Hair follicle dermal papilla cell (primary cell): ENCODE results near the gene RRAD. TPM values are rescaled to one million over a fixed set of nuclear protein-coding genes. Genes with fewer than 3 reads are reported as not detected.

Experiments
- total RNA-seq: library from RNA; depleted of rRNA; stranded (reverse); fragments of >200 nt; gene quantifications from 2 replicates; pipeline ENCODE4 v1.2.3, GENCODE V29; 2012

RRAD gene
- total RNA-seq = 10.9 and 23.2 TPM in 2 replicates

GRCh38 chr16:66925322-66925840 lies at the start of gene RRAD:
Gene RRAD (minus strand): TSS chr16:66925535. CDS start chr16:66925179, 356 bp downstream.

GRCh38 chr16:66961065-66961744 lies 35.9 kb upstream of the RRAD start, which contains the start of gene CES3:
Gene CES3 (plus strand): TSS chr16:66961266. CDS start chr16:66961308, 42 bp downstream.

GRCh38 chr16:66935314-66936011 lies 10.1 kb upstream of the RRAD start, which contains the start of gene CES2:
Gene CES2 (plus strand): TSS chr16:66935516. CDS start chr16:66935636, 120 bp downstream.

GRCh38 chr16:66934138-66934838 lies 9.0 kb upstream of the RRAD start, which contains the start of gene CIAO2B:
Gene CIAO2B (minus strand): TSS chr16:66934402. CDS start chr16:66934364, 38 bp downstream.

GRCh38 chr16:66918803-66919568 lies 6.3 kb downstream of the RRAD start, which contains the start of gene CDH16:
Gene CDH16 (minus strand): TSS chr16:66918885. CDS start chr16:66918065, 820 bp downstream.

GRCh38 chr16:66880288-66881013 lies 44.9 kb downstream of the RRAD start, which contains the start of gene PDP2:
Gene PDP2 (plus strand): TSS chr16:66880515. CDS start chr16:66884285, 3,770 bp downstream.

Other genes starting within 250 kb of the RRAD start
- 29.4 and 37.0 TPM in 2 replicates for gene CMTM4, start 228.8 kb downstream of the RRAD start, total RNA-seq
- 153 and 180 TPM in 2 replicates for gene DYNC1LI2, start 173.9 kb downstream of the RRAD start, total RNA-seq
- gene TERB1, start 124.0 kb downstream of the RRAD start, total RNA-seq = 0.12 and 0.16 TPM in 2 replicates
- 45.6 and 46.0 TPM in 2 replicates for gene NAE1, start 94.6 kb downstream of the RRAD start, total RNA-seq
- gene CA7, start 81.1 kb downstream of the RRAD start, total RNA-seq = not detected in 2 replicates
- 12.8 and 17.8 TPM in 2 replicates for gene PDP2, start 45.0 kb downstream of the RRAD start, total RNA-seq
- not detected in 2 replicates for gene CDH16, start 6.7 kb downstream of the RRAD start, total RNA-seq
- gene CIAO2B, start 8.9 kb upstream of the RRAD start, total RNA-seq = 67.7 and 98.0 TPM in 2 replicates
- gene CES2, start 10.0 kb upstream of the RRAD start, total RNA-seq = 47.5 and 50.9 TPM in 2 replicates
- gene CES3, start 35.7 kb upstream of the RRAD start, total RNA-seq = 0.12 and 0.16 TPM in 2 replicates
- 6.8 and 7.5 TPM in 2 replicates for gene CES4A, start 63.1 kb upstream of the RRAD start, total RNA-seq
- gene CBFB, start 103.6 kb upstream of the RRAD start, total RNA-seq = 42.9 and 47.7 TPM in 2 replicates
- 16.5 and 17.0 TPM in 2 replicates for gene PHAF1, start 184.4 kb upstream of the RRAD start, total RNA-seq
- gene B3GNT9, start 225.5 kb upstream of the RRAD start, total RNA-seq = 74.3 and 86.0 TPM in 2 replicates
- gene TRADD, start 234.4 kb upstream of the RRAD start, total RNA-seq = 17.4 and 20.5 TPM in 2 replicates
- gene FBXL8, start 234.4 kb upstream of the RRAD start, total RNA-seq = 14.8 and 18.7 TPM in 2 replicates
- 4.5 and 9.6 TPM in 2 replicates for gene HSF4, start 239.2 kb upstream of the RRAD start, total RNA-seq
- 14.8 and 15.9 TPM in 2 replicates for gene NOL3, start 245.0 kb upstream of the RRAD start, total RNA-seq